HEK293 (cell line): Measurements from ENCODE around the gene ERCC3.

Experiments
- HOXA7 ChIP-seq: sonication (generic); formaldehyde crosslinking; IDR thresholded peaks from 2 replicates; pipeline ENCODE4 v1.8.1; 2022; ENCODE audit warnings: missing genetic modification reagents, borderline replicate concordance
- IKZF3 ChIP-seq: fragments of 450-650 bp; IDR thresholded peaks from 2 replicates; pipeline ENCODE4 v1.5.0; 2018; ENCODE audit warnings: missing biosample characterization, mild to moderate bottlenecking, missing genetic modification characterization, moderate library complexity
- MZF1 ChIP-seq: fragments of 450-650 bp; formaldehyde crosslinking; IDR thresholded peaks from 2 replicates; pipeline ENCODE4 v1.5.1; 2017; ENCODE audit warnings: missing biosample characterization, missing genetic modification characterization, borderline replicate concordance
- OSR2 ChIP-seq: fragments of 450-650 bp; formaldehyde crosslinking; IDR thresholded peaks from 2 replicates; pipeline ENCODE4 v1.5.1; 2016; ENCODE audit warnings: missing biosample characterization, missing genetic modification characterization
- SP2 ChIP-seq: fragments of 450-650 bp; formaldehyde crosslinking; IDR thresholded peaks from 2 replicates; pipeline ENCODE4 v1.5.1; 2016; ENCODE audit warnings: missing biosample characterization, missing genetic modification characterization
- TRIM28 ChIP-seq: IDR thresholded peaks from 2 replicates; pipeline ENCODE4 v1.6.1; 2011; ENCODE audit warnings: low read length, control low read depth, borderline replicate concordance
- ZBTB20 ChIP-seq: fragments of 450-650 bp; formaldehyde crosslinking; IDR thresholded peaks from 2 replicates; pipeline ENCODE4 v1.5.1; 2016; ENCODE audit warnings: missing biosample characterization, missing genetic modification characterization
- ZNF121 ChIP-seq: fragments of 450-650 bp; formaldehyde crosslinking; IDR thresholded peaks from 2 replicates; pipeline ENCODE4 v1.5.1; 2016; ENCODE audit warnings: missing biosample characterization, missing genetic modification characterization
- ZNF175 ChIP-seq: fragments of 450-650 bp; formaldehyde crosslinking; IDR thresholded peaks from 2 replicates; pipeline ENCODE4 v1.5.1; 2016; ENCODE audit warnings: missing biosample characterization, missing genetic modification characterization
- ZNF184 ChIP-seq: fragments of 450-650 bp; IDR thresholded peaks from 2 replicates; pipeline ENCODE4 v1.5.1; 2018; ENCODE audit warnings: missing biosample characterization, mild to moderate bottlenecking, missing genetic modification characterization
- ZNF223 ChIP-seq: fragments of 450-650 bp; formaldehyde crosslinking; IDR thresholded peaks from 2 replicates; pipeline ENCODE4 v1.5.1; 2016; ENCODE audit warnings: missing biosample characterization, missing genetic modification characterization
- ZNF248 ChIP-seq: fragments of 450-650 bp; formaldehyde crosslinking; IDR thresholded peaks from 2 replicates; pipeline ENCODE4 v1.5.1; 2017; ENCODE audit warnings: missing biosample characterization, missing genetic modification characterization
- ZNF37A ChIP-seq: fragments of 450-650 bp; IDR thresholded peaks from 2 replicates; pipeline ENCODE4 v1.5.1; 2018; ENCODE audit warnings: missing biosample characterization, missing genetic modification characterization
- ZNF416 ChIP-seq: fragments of 450-650 bp; formaldehyde crosslinking; IDR thresholded peaks from 2 replicates; pipeline ENCODE4 v1.5.1; 2016; ENCODE audit warnings: missing biosample characterization, missing genetic modification characterization
- ZNF501 ChIP-seq: fragments of 450-650 bp; formaldehyde crosslinking; IDR thresholded peaks from 2 replicates; pipeline ENCODE4 v1.5.1; 2016; ENCODE audit warnings: missing biosample characterization, missing genetic modification characterization
- ZNF521 ChIP-seq: fragments of 450-650 bp; formaldehyde crosslinking; IDR thresholded peaks from 2 replicates; pipeline ENCODE4 v1.5.1; 2017; ENCODE audit warnings: missing biosample characterization, mild to moderate bottlenecking, missing genetic modification characterization
- ZNF548 ChIP-seq: fragments of 450-650 bp; formaldehyde crosslinking; IDR thresholded peaks from 2 replicates; pipeline ENCODE4 v1.5.1; 2016; ENCODE audit warnings: missing biosample characterization, missing genetic modification characterization
- ZNF670 ChIP-seq: fragments of 450-650 bp; formaldehyde crosslinking; IDR thresholded peaks from 2 replicates; pipeline ENCODE4 v1.5.1; 2016; ENCODE audit warnings: missing biosample characterization, missing genetic modification characterization, low read depth
- ZNF707 ChIP-seq: fragments of 450-650 bp; formaldehyde crosslinking; IDR thresholded peaks from 2 replicates; pipeline ENCODE4 v1.5.1; 2016; ENCODE audit warnings: missing biosample characterization, missing genetic modification characterization
- ZNF792 ChIP-seq: fragments of 450-650 bp; formaldehyde crosslinking; IDR thresholded peaks from 2 replicates; pipeline ENCODE4 v1.5.1; 2016; ENCODE audit warnings: missing biosample characterization, missing genetic modification characterization
- ZSCAN23 ChIP-seq: fragments of 450-650 bp; formaldehyde crosslinking; IDR thresholded peaks from 2 replicates; pipeline ENCODE4 v1.5.1; 2016; ENCODE audit warnings: missing biosample characterization, missing genetic modification characterization
- TF ChIP-seq, protein P1 (sequence below): fragments of 450-650 bp; formaldehyde crosslinking; IDR thresholded peaks from 2 replicates; pipeline ENCODE4 v1.5.1; 2016; ENCODE audit warnings: missing biosample characterization, missing genetic modification characterization
- TF ChIP-seq, protein P2 (sequence below): fragments of 450-650 bp; formaldehyde crosslinking; IDR thresholded peaks from 2 replicates; pipeline ENCODE4 v1.5.1; 2016; ENCODE audit warnings: missing biosample characterization, missing genetic modification characterization
- TF ChIP-seq, protein P3 (sequence below): fragments of 450-650 bp; formaldehyde crosslinking; IDR thresholded peaks from 2 replicates; pipeline ENCODE4 v1.5.1; 2016; ENCODE audit warnings: missing biosample characterization, missing genetic modification characterization
- TF ChIP-seq, protein P4 (sequence below): fragments of 450-650 bp; formaldehyde crosslinking; IDR thresholded peaks from 2 replicates; pipeline ENCODE4 v1.5.1; 2016; ENCODE audit warnings: missing biosample characterization, missing genetic modification characterization

Gene ERCC3

GRCh38 chr2:127208313-127208712 lies 85.6 kb downstream of the ERCC3 start (continued):
- TF ChIP-seq ZNF670 (tag by site-specific recombination), result no peak
- TF ChIP-seq, protein P1, sequence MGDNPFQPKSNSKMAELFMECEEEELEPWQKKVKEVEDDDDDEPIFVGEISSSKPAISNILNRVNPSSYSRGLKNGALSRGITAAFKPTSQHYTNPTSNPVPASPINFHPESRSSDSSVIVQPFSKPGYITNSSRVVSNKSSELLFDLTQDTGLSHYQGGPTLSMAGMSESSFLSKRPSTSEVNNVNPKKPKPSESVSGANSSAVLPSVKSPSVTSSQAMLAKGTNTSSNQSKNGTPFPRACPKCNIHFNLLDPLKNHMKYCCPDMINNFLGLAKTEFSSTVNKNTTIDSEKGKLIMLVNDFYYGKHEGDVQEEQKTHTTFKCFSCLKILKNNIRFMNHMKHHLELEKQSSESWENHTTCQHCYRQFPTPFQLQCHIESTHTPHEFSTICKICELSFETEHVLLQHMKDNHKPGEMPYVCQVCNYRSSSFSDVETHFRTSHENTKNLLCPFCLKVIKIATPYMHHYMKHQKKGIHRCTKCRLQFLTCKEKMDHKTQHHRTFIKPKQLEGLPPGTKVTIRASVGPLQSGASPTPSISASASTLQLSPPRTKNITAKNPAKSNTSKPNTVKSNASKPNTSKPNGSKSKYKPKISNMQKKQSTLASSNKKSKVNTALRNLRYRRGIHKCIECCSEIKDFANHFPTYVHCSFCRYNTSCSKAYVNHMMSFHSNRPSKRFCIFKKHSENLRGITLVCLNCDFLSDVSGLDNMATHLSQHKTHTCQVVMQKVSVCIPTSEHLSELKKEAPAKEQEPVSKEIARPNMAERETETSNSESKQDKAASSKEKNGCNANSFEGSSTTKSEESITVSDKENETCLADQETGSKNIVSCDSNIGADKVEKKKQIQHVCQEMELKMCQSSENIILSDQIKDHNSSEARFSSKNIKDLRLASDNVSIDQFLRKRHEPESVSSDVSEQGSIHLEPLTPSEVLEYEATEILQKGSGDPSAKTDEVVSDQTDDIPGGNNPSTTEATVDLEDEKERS (tag by site-specific recombination), result no peak
- peak; percentile 81 for TF ChIP-seq ZBTB20 (tag by site-specific recombination)
- TF ChIP-seq ZNF548 (tag by site-specific recombination), result no peak
- TF ChIP-seq, protein P2, sequence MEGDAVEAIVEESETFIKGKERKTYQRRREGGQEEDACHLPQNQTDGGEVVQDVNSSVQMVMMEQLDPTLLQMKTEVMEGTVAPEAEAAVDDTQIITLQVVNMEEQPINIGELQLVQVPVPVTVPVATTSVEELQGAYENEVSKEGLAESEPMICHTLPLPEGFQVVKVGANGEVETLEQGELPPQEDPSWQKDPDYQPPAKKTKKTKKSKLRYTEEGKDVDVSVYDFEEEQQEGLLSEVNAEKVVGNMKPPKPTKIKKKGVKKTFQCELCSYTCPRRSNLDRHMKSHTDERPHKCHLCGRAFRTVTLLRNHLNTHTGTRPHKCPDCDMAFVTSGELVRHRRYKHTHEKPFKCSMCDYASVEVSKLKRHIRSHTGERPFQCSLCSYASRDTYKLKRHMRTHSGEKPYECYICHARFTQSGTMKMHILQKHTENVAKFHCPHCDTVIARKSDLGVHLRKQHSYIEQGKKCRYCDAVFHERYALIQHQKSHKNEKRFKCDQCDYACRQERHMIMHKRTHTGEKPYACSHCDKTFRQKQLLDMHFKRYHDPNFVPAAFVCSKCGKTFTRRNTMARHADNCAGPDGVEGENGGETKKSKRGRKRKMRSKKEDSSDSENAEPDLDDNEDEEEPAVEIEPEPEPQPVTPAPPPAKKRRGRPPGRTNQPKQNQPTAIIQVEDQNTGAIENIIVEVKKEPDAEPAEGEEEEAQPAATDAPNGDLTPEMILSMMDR (tag by site-specific recombination), result no peak
- no peak for TF ChIP-seq IKZF3 (tag by site-specific recombination)
- TF ChIP-seq, protein P3, sequence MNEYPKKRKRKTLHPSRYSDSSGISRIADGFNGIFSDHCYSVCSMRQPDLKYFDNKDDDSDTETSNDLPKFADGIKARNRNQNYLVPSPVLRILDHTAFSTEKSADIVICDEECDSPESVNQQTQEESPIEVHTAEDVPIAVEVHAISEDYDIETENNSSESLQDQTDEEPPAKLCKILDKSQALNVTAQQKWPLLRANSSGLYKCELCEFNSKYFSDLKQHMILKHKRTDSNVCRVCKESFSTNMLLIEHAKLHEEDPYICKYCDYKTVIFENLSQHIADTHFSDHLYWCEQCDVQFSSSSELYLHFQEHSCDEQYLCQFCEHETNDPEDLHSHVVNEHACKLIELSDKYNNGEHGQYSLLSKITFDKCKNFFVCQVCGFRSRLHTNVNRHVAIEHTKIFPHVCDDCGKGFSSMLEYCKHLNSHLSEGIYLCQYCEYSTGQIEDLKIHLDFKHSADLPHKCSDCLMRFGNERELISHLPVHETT (tag by site-specific recombination), result no peak
- no peak for TF ChIP-seq TRIM28
- TF ChIP-seq MZF1 (tag by site-specific recombination), result peak; percentile 43; the same call in 1 of the 2 replicates
- TF ChIP-seq ZNF248, result no peak
- TF ChIP-seq ZNF707 (tag by site-specific recombination), result no peak
- TF ChIP-seq ZNF501 (tag by site-specific recombination), result no peak
- no peak for TF ChIP-seq HOXA7 (CRISPR knock-in tag)
- TF ChIP-seq ZNF184 (tag by site-specific recombination), result no peak
- TF ChIP-seq ZNF175 (tag by site-specific recombination), result no peak
- TF ChIP-seq, protein P4, sequence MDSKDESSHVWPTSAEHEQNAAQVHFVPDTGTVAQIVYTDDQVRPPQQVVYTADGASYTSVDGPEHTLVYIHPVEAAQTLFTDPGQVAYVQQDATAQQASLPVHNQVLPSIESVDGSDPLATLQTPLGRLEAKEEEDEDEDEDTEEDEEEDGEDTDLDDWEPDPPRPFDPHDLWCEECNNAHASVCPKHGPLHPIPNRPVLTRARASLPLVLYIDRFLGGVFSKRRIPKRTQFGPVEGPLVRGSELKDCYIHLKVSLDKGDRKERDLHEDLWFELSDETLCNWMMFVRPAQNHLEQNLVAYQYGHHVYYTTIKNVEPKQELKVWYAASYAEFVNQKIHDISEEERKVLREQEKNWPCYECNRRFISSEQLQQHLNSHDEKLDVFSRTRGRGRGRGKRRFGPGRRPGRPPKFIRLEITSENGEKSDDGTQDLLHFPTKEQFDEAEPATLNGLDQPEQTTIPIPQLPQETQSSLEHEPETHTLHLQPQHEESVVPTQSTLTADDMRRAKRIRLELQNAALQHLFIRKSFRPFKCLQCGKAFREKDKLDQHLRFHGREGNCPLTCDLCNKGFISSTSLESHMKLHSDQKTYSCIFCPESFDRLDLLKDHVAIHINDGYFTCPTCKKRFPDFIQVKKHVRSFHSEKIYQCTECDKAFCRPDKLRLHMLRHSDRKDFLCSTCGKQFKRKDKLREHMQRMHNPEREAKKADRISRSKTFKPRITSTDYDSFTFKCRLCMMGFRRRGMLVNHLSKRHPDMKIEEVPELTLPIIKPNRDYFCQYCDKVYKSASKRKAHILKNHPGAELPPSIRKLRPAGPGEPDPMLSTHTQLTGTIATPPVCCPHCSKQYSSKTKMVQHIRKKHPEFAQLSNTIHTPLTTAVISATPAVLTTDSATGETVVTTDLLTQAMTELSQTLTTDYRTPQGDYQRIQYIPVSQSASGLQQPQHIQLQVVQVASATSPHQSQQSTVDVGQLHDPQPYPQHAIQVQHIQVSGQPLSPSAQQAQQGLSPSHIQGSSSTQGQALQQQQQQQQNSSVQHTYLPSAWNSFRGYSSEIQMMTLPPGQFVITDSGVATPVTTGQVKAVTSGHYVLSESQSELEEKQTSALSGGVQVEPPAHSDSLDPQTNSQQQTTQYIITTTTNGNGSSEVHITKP (tag by site-specific recombination), result 0 out of 2 replicates have a peak, but pooled peaks have one; percentile 20
- no peak for TF ChIP-seq ZNF37A (tag by site-specific recombination)
- TF ChIP-seq ZNF121, result no peak
- no peak for TF ChIP-seq ZNF416
- TF ChIP-seq SP2 (tag by site-specific recombination), result no peak
- TF ChIP-seq ZNF223 (tag by site-specific recombination), result no peak
- TF ChIP-seq ZNF521 (tag by site-specific recombination), result no peak
- TF ChIP-seq ZNF792 (tag by site-specific recombination), result no peak
- peak; percentile 89 for TF ChIP-seq OSR2 (tag by site-specific recombination)
- no peak for TF ChIP-seq ZSCAN23 (tag by site-specific recombination)
- TF ChIP-seq, all 188 proteins: peak for 12
